CD4-positive, alpha-beta memory T cell (primary cell): Measurements from ENCODE around the gene FKBP7. TPM values are rescaled to one million over a fixed set of nuclear protein-coding genes. Genes with fewer than 3 reads are reported as not detected.

ENCODE experiments used
- CTCF ChIA-PET: fragments of 350-600 bp; sonication (Branson Sonifier 250); formaldehyde crosslinking; loops from one replicate; lab custom pipeline; 2021; ENCODE audit warnings: inconsistent platforms; ENCODE audit not compliant: partially characterized antibody; lab: Charles Lee
- POLR2A ChIA-PET: fragments of 350-600 bp; sonication (Branson Sonifier 250); formaldehyde crosslinking; loops from one replicate; lab custom pipeline; 2021; ENCODE audit not compliant: partially characterized antibody; lab: Charles Lee
- DNase-seq, 5 donors: peaks; one replicate each; pipeline versions ENCODE4 v3.0.0 to v3.0.0-alpha.2; 2020 to 2022; ENCODE audit warnings: mixed read lengths in 1 of 5
- H3K27ac ChIP-seq: one replicate; pipeline ENCODE4 v1.7.0; 2013; ENCODE audit warnings: low read depth, low read length
- H3K27me3 ChIP-seq: 2 replicates; pipeline ENCODE4 v1.7.0; 2013; ENCODE audit warnings: mild to moderate bottlenecking, low read length, moderate library complexity; ENCODE audit not compliant: insufficient read depth
- H3K36me3 ChIP-seq: 2 replicates; pipeline ENCODE4 v1.7.0; 2013; ENCODE audit warnings: mild to moderate bottlenecking, low read length, moderate library complexity; ENCODE audit not compliant: insufficient read depth
- H3K4me1 ChIP-seq: 2 replicates; pipeline ENCODE4 v1.7.0; 2013; ENCODE audit warnings: mild to moderate bottlenecking, low read length, moderate library complexity; ENCODE audit not compliant: insufficient read depth
- H3K4me3 ChIP-seq, 2 donors: one replicate each; pipeline ENCODE4 v1.7.0; 2013; ENCODE audit warnings: low read length in 2 of 2, mild to moderate bottlenecking in 1 of 2
- H3K9me3 ChIP-seq, 2 donors: one replicate each; pipeline ENCODE4 v1.7.0; 2013; ENCODE audit warnings: low read length in 2 of 2, control low read depth in 1 of 2; ENCODE audit not compliant: control insufficient read depth in 1 of 2
- H3K27ac Mint-ChIP-seq, 7 donors: one replicate each; pipeline ENCODE4 v1.8.0; 2020 to 2021; ENCODE audit warnings: mixed read lengths in 7 of 7, mild to moderate bottlenecking in 6 of 7, inconsistent platforms in 3 of 7, moderate library complexity in 3 of 7
- H3K27me3 Mint-ChIP-seq, 2 donors: one replicate each; pipeline ENCODE4 v1.8.0; 2020 to 2021; ENCODE audit warnings: mixed read lengths in 2 of 2
- H3K36me3 Mint-ChIP-seq, 2 donors: one replicate each; pipeline ENCODE4 v1.8.0; 2020 to 2021; ENCODE audit warnings: mixed read lengths in 2 of 2, inconsistent platforms in 1 of 2, mild to moderate bottlenecking in 1 of 2
- H3K4me1 Mint-ChIP-seq, 4 donors: one replicate each; pipeline ENCODE4 v1.8.0; 2020 to 2021; ENCODE audit warnings: mixed read lengths in 4 of 4, mild to moderate bottlenecking in 1 of 4
- H3K4me3 Mint-ChIP-seq, 8 donors: one replicate each; pipeline ENCODE4 v1.8.0; 2020 to 2021; ENCODE audit warnings: mixed read lengths in 8 of 8, mild to moderate bottlenecking in 7 of 8, moderate library complexity in 6 of 8, inconsistent platforms in 3 of 8
- H3K9me3 Mint-ChIP-seq, 8 donors: one replicate each; pipeline ENCODE4 v1.8.0; 2020 to 2021; ENCODE audit warnings: mixed read lengths in 8 of 8, mild to moderate bottlenecking in 5 of 8, inconsistent platforms in 3 of 8, moderate library complexity in 1 of 8
- intact Hi-C: fragments of 100-400 bp; cut with micrococcal nuclease; formaldehyde crosslinking; loops from one replicate; pipeline ENCODE4 v1.15.1; 2023
- polyA plus RNA-seq, 2 donors: library from polyadenylated mRNA; unstranded; fragments of 300-500 nt; fragmentation: Illumina TruSeq; gene quantifications; one replicate each; pipeline ENCODE4 v1.2.3, GENCODE V29; 2021
- total RNA-seq, 2 experiments: library from RNA; stranded (reverse); gene quantifications; one replicate each; pipeline ENCODE4 v1.2.3, GENCODE V29; 2021

Gene FKBP7
- total and polyA plus RNA-seq, 4 experiments from 2014 or later, result 0.79 to 2.2 (median 1.5) TPM

DNA sequence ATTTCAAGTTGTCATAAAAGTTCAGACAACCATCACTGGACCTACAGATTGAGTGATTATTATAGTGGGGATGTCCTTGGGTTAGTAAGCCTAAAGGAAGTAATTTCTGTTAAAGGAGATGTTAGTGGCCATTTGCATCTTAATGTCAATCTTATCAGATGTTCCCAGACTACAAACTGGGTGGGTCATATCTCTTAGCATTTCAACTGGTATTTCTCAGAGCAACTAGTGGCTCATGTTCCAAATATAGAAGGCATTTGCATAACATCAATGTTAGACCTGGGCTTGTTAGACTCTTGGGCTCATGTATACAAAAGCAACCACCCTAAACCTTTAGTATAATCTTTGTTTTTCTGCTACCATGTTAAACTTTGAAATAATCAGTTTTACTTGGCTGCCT, 19.7 kb upstream of the FKBP7 start:
- peaks cover 66% of the 10 kb centered on the region for H3K36me3 ChIP-seq
- Mint-ChIP-seq H3K27me3 (no peaks in the 10 kb centered on the region), H3K4me1 (peaks cover 0 to 3% (median 0%) of the 10 kb centered on the region in 4 donors), H3K27ac (peak overlapping the region in 1 of 7 donors; percentile 42), H3K36me3 (peaks cover 62 to 82% of the 10 kb centered on the region in 2 donors), H3K4me3 (no peak overlapping the region), H3K9me3 (no peaks in the 10 kb centered on the region)
- no peaks in the 10 kb centered on the region for H3K4me1 ChIP-seq
- no peak overlapping the region for H3K4me3 ChIP-seq
- CTCF ChIA-PET, result interaction anchor here (0.9 kb wide), 1 partner anchor 16 kb away, joined by 4 read pairs; no protein-coding TSS in a partner anchor
- H3K27ac ChIP-seq, result no peak overlapping the region
- H3K27me3 ChIP-seq, result no peaks in the 10 kb centered on the region
- intact Hi-C loops, result no loop called here
- no peak for DNase-seq
- H3K9me3 ChIP-seq, result no peaks in the 10 kb centered on the region
- POLR2A ChIA-PET, result interaction anchor here (1.7 kb wide), 1 partner anchor 47 kb away, joined by 4 read pairs; the partner anchor contains the start of genes PJVK and PRKRA

DNA sequence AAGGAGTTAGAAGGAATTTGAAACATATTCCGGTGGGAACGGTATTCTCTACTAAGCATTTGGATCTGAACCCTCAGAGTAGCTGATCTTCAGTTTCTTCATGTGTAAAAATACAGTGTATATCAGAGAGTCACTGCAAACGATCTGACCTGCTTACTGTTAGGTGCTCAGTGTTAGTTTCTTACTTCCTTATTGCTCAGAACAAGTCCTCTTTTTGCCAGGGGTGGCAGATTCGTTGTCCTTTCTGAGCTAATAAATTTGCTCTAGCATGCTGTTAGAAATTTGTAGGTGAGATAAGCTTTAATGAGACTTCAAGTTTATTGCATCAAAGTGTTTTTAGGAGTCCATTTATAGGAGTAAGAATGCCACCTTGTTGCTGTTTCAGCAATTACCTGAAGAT, 17.6 kb upstream of the FKBP7 start:
- Mint-ChIP-seq H3K4me3 (no peak overlapping the region), H3K9me3 (no peaks in the 10 kb centered on the region), H3K27me3 (no peaks in the 10 kb centered on the region), H3K4me1 (peaks cover 0 to 3% (median under 1%) of the 10 kb centered on the region in 4 donors), H3K27ac (no peak overlapping the region), H3K36me3 (peaks cover 57 to 74% of the 10 kb centered on the region in 2 donors)
- no peaks in the 10 kb centered on the region for H3K4me1 ChIP-seq
- no peak overlapping the region for H3K27ac ChIP-seq
- H3K9me3 ChIP-seq, result no peaks in the 10 kb centered on the region
- no peaks in the 10 kb centered on the region for H3K27me3 ChIP-seq
- peaks cover 59% of the 10 kb centered on the region for H3K36me3 ChIP-seq
- no peak overlapping the region for H3K4me3 ChIP-seq
- intact Hi-C loops, result loop anchor here (2.0 kb wide), 1 partner anchor 17 kb away; the partner anchor contains the start of gene FKBP7
- CTCF ChIA-PET, result interaction anchor here (1.2 to 2.5 kb wide), 3 partner anchors 27 to 97 kb away, joined by 3 to 11 read pairs (median 4); no protein-coding TSS in a partner anchor
- POLR2A ChIA-PET, result interaction anchor here (1.2 kb wide), 1 partner anchor 45 kb away, joined by 3 read pairs; the partner anchor contains the start of genes PJVK and PRKRA
- no peak for DNase-seq

DNA sequence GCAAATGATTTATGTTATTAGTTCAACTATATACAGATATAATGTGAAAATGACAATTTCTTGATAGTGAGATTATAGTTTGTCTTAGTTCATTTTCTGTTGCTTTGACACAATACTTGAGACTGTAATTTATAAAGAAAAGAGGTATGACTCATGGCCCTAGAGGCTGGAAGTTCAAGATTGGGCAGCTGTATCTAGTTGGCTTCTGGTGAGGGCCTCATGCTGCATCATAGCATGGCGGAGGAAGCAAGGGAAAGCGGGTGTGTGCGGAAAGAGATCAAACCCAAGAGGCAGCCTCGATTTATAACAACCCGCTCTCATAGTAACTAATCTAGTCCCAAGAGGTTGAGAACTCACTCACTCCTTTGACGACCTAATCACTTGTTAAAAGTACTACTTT, 13.2 kb upstream of the FKBP7 start:
- Mint-ChIP-seq H3K4me3 (no peak overlapping the region), H3K9me3 (no peaks in the 10 kb centered on the region), H3K36me3 (peaks cover 58 to 74% of the 10 kb centered on the region in 2 donors), H3K27ac (no peak overlapping the region), H3K27me3 (no peaks in the 10 kb centered on the region), H3K4me1 (peaks cover 8 to 26% (median 17%) of the 10 kb centered on the region in 4 donors)
- Histone ChIP-seq H3K27me3 (no peaks in the 10 kb centered on the region), H3K27ac (no peak overlapping the region), H3K36me3 (peaks cover 40% of the 10 kb centered on the region), H3K9me3 (no peaks in the 10 kb centered on the region), H3K4me1 (no peaks in the 10 kb centered on the region), H3K4me3 (no peak overlapping the region)
- intact Hi-C loops, result no loop called here
- POLR2A ChIA-PET, result interaction anchor here (2.2 kb wide), 1 partner anchor 10 kb away, joined by 8 read pairs; the partner anchor contains the start of gene PLEKHA3
- DNase-seq, result no peak
- CTCF ChIA-PET, result interaction anchor here (1.4 kb wide), 1 partner anchor 12 kb away, joined by 5 read pairs; the partner anchor contains the start of gene PLEKHA3

DNA sequence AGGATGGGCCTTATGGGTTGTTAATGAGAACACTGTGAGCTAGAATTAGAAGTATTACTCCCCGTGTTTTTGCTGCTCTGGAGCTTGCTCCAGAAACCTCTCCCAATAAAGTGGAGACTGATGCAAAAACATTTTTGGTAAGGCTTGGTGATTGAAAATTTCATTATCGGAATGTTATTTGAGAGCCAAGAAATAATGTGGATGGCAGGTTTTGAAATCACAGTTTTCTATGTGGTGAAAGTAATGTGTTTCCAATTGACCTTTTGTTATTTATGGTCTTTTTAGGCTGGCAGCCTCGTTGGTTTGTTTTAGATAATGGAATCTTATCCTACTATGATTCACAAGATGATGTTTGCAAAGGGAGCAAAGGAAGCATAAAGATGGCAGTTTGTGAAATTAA, 7.0 kb upstream of the FKBP7 start:
- Mint-ChIP-seq H3K36me3 (peaks cover 35 to 47% of the 10 kb centered on the region in 2 donors), H3K27ac (peak overlapping the region in 1 of 7 donors; percentile 65), H3K27me3 (no peaks in the 10 kb centered on the region), H3K4me3 (no peak overlapping the region), H3K4me1 (peaks cover 40 to 78% (median 57%) of the 10 kb centered on the region in 4 donors), H3K9me3 (no peaks in the 10 kb centered on the region)
- no peaks in the 10 kb centered on the region for H3K36me3 ChIP-seq
- DNase-seq, result no peak
- H3K27ac ChIP-seq, result no peak overlapping the region
- H3K4me3 ChIP-seq, result no peak overlapping the region
- POLR2A ChIA-PET, result interaction anchor here (1.1 kb wide), 1 partner anchor 34 kb away, joined by 3 read pairs; the partner anchor contains the start of genes PJVK and PRKRA
- peaks cover 46% of the 10 kb centered on the region for H3K4me1 ChIP-seq
- intact Hi-C loops, result no loop called here
- H3K9me3 ChIP-seq, result no peaks in the 10 kb centered on the region
- no peaks in the 10 kb centered on the region for H3K27me3 ChIP-seq
- CTCF ChIA-PET, result no interaction called here

DNA sequence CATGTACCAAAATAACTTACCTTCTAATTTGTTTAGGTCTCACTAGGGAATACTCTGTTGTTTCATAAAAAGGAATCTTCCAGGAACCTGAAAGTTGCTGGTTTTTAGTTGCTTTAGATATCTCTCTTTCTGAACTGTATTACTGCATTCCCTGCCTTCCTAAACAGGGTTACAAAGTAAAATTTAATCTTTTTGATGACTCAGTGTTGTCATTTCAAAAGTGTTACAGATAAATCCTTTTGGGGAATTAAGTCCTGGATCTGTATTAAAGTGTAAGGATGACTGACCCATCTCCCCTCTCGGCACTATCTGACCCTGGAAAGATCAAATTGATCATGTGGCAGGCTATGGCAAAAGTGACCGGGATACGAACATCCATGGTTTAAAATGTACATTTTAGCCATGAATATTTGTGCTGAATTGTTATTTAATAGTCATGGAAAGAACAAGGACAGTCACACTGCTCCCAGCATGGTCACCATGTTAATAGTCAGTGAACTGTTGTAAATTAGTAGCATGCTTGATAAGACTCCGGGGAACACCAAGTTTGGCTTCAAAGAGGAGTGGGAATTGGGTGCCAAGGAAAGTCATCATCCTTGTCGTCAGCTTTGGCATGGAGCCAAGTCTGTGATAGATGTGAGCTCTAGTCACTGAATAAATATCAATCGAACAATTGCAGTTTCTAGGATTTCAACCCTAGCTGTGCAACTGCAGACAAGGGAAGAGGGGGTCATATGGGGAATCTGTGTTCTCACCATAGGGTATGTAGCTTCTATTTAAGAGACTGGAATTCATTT, 6.0 kb upstream of the FKBP7 start:
- no peaks in the 10 kb centered on the region for H3K9me3 Mint-ChIP-seq
- Histone ChIP-seq H3K36me3 (no peaks in the 10 kb centered on the region), H3K27me3 (no peaks in the 10 kb centered on the region), H3K9me3 (no peaks in the 10 kb centered on the region), H3K27ac (no peak overlapping the region), H3K4me1 (peaks cover 52% of the 10 kb centered on the region), H3K4me3 (no peak overlapping the region)
- peaks cover 28 to 39% of the 10 kb centered on the region in 2 donors for H3K36me3 Mint-ChIP-seq
- H3K27ac Mint-ChIP-seq, result peak overlapping the region in 4 of 7 donors; percentile 19 to 66 (median 42)
- H3K4me3 Mint-ChIP-seq, result peak overlapping the region in 1 of 8 donors; percentile 3
- intact Hi-C loops, result no loop called here
- CTCF ChIA-PET, result no interaction called here
- peaks cover 41 to 75% (median 60%) of the 10 kb centered on the region in 4 donors for H3K4me1 Mint-ChIP-seq
- POLR2A ChIA-PET, result interaction anchor here (1.1 kb wide), 1 partner anchor 34 kb away, joined by 3 read pairs; the partner anchor contains the start of genes PJVK and PRKRA
- DNase-seq, result no peak
- no peaks in the 10 kb centered on the region for H3K27me3 Mint-ChIP-seq

DNA sequence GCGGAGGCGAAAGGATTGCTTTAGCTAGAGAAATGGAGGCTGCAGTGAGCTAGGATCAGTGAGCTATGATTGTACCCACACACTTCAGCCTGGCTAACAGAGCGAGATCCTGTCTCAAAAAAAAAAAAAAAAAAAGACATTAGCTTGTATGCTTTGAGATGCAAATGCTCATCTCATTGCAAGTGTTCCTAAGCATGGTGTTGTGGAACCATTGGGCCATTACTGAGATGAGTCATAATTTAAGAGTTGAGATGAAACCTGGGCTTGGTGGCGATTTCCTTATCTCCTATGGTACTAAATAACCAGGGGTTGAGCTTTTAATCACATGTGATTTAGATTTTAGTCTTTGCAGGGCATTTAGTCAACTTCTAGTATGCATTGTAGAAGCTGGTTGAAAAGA, 4.0 kb upstream of the FKBP7 start:
- peaks cover 18 to 30% of the 10 kb centered on the region in 2 donors for H3K36me3 Mint-ChIP-seq
- Histone ChIP-seq H3K4me1 (peaks cover 59% of the 10 kb centered on the region), H3K27ac (no peak overlapping the region), H3K9me3 (no peaks in the 10 kb centered on the region), H3K36me3 (no peaks in the 10 kb centered on the region), H3K27me3 (no peaks in the 10 kb centered on the region), H3K4me3 (no peak overlapping the region)
- H3K9me3 Mint-ChIP-seq, result no peaks in the 10 kb centered on the region
- POLR2A ChIA-PET, result interaction anchor here (1.2 to 4.5 kb wide), 3 partner anchors 10 to 69 kb away, joined by 3 to 49 read pairs (median 8); partner anchors contain the start of genes PJVK and PRKRA
- peak overlapping the region in 5 of 7 donors; percentile 20 to 68 (median 57) for H3K27ac Mint-ChIP-seq
- H3K4me3 Mint-ChIP-seq, result peak overlapping the region; percentile 56 to 99 (median 94)
- CTCF ChIA-PET, result interaction anchor here (0.9 to 2.0 kb wide), 5 partner anchors 8 to 68 kb away, joined by 3 to 8 read pairs (median 3); no protein-coding TSS in a partner anchor
- no peak for DNase-seq
- no peaks in the 10 kb centered on the region for H3K27me3 Mint-ChIP-seq
- intact Hi-C loops, result no loop called here
- H3K4me1 Mint-ChIP-seq, result peaks cover 48 to 75% (median 62%) of the 10 kb centered on the region in 4 donors
